Endometrium (tissue), 2 donors: ENCODE measurements around the gene PRLR.
"Not testable (repeated sequence)": the region's sequence is repeated elsewhere in the genome, so short reads cannot be mapped to it uniquely, and the experiment has no call there.

ENCODE experiments used
- FAIRE-seq: peaks from 2 replicates; lab custom pipeline; 2012; peaks lifted over from hg19 to GRCh38; lab: Jason Lieb, UNC
- donor health status: control.
- donor health status: control.

PRLR gene

GRCh38 chr5:35124932-35125331 lies 105.4 kb downstream of the PRLR start:
- FAIRE-seq, result no peak

GRCh38 chr5:35122819-35123218 lies 107.5 kb downstream of the PRLR start:
- no peak for FAIRE-seq

GRCh38 chr5:35120715-35121114 lies 109.6 kb downstream of the PRLR start:
- FAIRE-seq, result peak; percentile 90

GRCh38 chr5:35117967-35118366 lies 112.3 kb downstream of the PRLR start:
- FAIRE-seq, result no peak

GRCh38 chr5:35115920-35116319 lies 114.4 kb downstream of the PRLR start:
- no peak for FAIRE-seq

GRCh38 chr5:35114698-35115097 lies 115.6 kb downstream of the PRLR start:
- FAIRE-seq, result no peak

GRCh38 chr5:35112300-35112699 lies 118.0 kb downstream of the PRLR start:
- no peak for FAIRE-seq

GRCh38 chr5:35104550-35104949 lies 125.7 kb downstream of the PRLR start:
- not testable (repeated sequence) for FAIRE-seq

- no peak for FAIRE-seq
These were observed 126.5 kb downstream of the PRLR start for GRCh38 chr5:35103637-35104299.

GRCh38 chr5:35101720-35102119 lies 128.6 kb downstream of the PRLR start:
- FAIRE-seq, result not testable (repeated sequence)

- no peak for FAIRE-seq
These were observed 129.3 kb downstream of the PRLR start for GRCh38 chr5:35101016-35101415.

GRCh38 chr5:35098214-35098613 lies 132.1 kb downstream of the PRLR start:
- FAIRE-seq, result peak; percentile 45

- FAIRE-seq, result no peak
These were observed 133.4 kb downstream of the PRLR start for GRCh38 chr5:35096932-35097331.

GRCh38 chr5:35096216-35096615 lies 134.1 kb downstream of the PRLR start:
- peak; percentile 83 for FAIRE-seq

- no peak for FAIRE-seq
These were observed 134.9 kb downstream of the PRLR start for GRCh38 chr5:35095366-35095765.

GRCh38 chr5:35094948-35095347 lies 135.3 kb downstream of the PRLR start:
- FAIRE-seq, result no peak

- FAIRE-seq, result no peak
These were observed 137.6 kb downstream of the PRLR start for GRCh38 chr5:35092703-35093102.

GRCh38 chr5:35091704-35092103 lies 138.6 kb downstream of the PRLR start:
- FAIRE-seq, result no peak

- FAIRE-seq, result no peak
These were observed 140.7 kb downstream of the PRLR start for GRCh38 chr5:35089334-35090314.

GRCh38 chr5:35087991-35088390 lies 142.3 kb downstream of the PRLR start:
- FAIRE-seq, result no peak

- no peak for FAIRE-seq
These were observed 147.1 kb downstream of the PRLR start for GRCh38 chr5:35083150-35083549.

- FAIRE-seq, result no peak
These were observed 147.8 kb downstream of the PRLR start for GRCh38 chr5:35082530-35082929.

GRCh38 chr5:35081134-35081533 lies 149.2 kb downstream of the PRLR start:
- no peak for FAIRE-seq
